HepG2 (cell line): ENCODE results near the gene ZMIZ2. TPM values are rescaled to one million over a fixed set of nuclear protein-coding genes. Genes with fewer than 3 reads are reported as not detected.

Experiments used
- AGO2 ChIP-seq: fragments of 200-400 bp; formaldehyde crosslinking; optimal IDR thresholded peaks from 2 replicates; pipeline ENCODE3; 2017; ENCODE audit warnings: mild to moderate bottlenecking, low read depth, low read length, moderate library complexity
- KAT2B ChIP-seq: fragments of 150-350 bp; IDR thresholded peaks from 2 replicates; pipeline ENCODE4 v1.6.1; 2014; ENCODE audit warnings: low read depth, low read length, borderline replicate concordance
- PLSCR1 ChIP-seq: sonication (generic); formaldehyde crosslinking; IDR thresholded peaks from 2 replicates; pipeline ENCODE4 v1.5.0; 2020; ENCODE audit warnings: missing genetic modification reagents, mild to moderate bottlenecking, borderline replicate concordance
- SMARCE1 ChIP-seq: fragments of 450-650 bp; IDR thresholded peaks from 2 replicates; pipeline ENCODE4 v1.6.1; 2017; ENCODE audit warnings: borderline replicate concordance
- ZBTB10 ChIP-seq: sonication (generic); formaldehyde crosslinking; IDR thresholded peaks from 2 replicates; pipeline ENCODE4 v1.4.0; 2020; ENCODE audit warnings: missing genetic modification reagents, borderline replicate concordance
- ZBTB34 ChIP-seq: sonication (generic); formaldehyde crosslinking; IDR thresholded peaks from 2 replicates; pipeline ENCODE4 v1.8.0; 2022; ENCODE audit warnings: mild to moderate bottlenecking, missing genetic modification reagents
- ZC3H13 ChIP-seq: sonication (generic); formaldehyde crosslinking; IDR thresholded peaks from 2 replicates; pipeline ENCODE4 v1.8.1; 2023; ENCODE audit warnings: mild to moderate bottlenecking, missing genetic modification reagents, moderate library complexity
- ZNF136 ChIP-seq: sonication (generic); formaldehyde crosslinking; IDR thresholded peaks from 2 replicates; pipeline ENCODE4 v1.8.1; 2022; ENCODE audit warnings: low read depth, mild to moderate bottlenecking, moderate library complexity, missing genetic modification reagents
- ZNF407 ChIP-seq: sonication (generic); formaldehyde crosslinking; IDR thresholded peaks from one replicate; pipeline ENCODE4 v1.5.1; 2020; ENCODE audit warnings: mild to moderate bottlenecking, missing genetic modification reagents; ENCODE audit errors: not compliant biosample characterization
- polyA plus RNA-seq, 8 experiments: library from polyadenylated mRNA; depleted of rRNA in 3 of 8; stranded (reverse) in 7 of 8; unstranded in 1 of 8; fragments of >200 nt; fragmentation: Illumina TruSeq in 4 of 8; extraction: Trizol in 4 of 8; gene quantifications; 2 replicates each; pipeline versions ENCODE4 v1.2.1 to v1.2.3, GENCODE V29; 2011 to 2016; ENCODE audit warnings: low read depth in 4 of 8, missing spikeins in 1 of 8, mixed read lengths in 1 of 8; ENCODE audit not compliant: insufficient read depth in 1 of 8
- total RNA-seq, 5 experiments: library from RNA; depleted of rRNA; stranded (reverse); fragments of >200 nt; fragmentation: Illumina TruSeq; extraction: Trizol; gene quantifications; 2 replicates each; pipeline ENCODE4 v1.2.3, GENCODE V29; 2016; ENCODE audit warnings: low read depth in 1 of 5

Gene ZMIZ2
- total and polyA plus RNA-seq, 2 of the 13 experiments (the other 11 are each of a cell fraction or from before 2014, with no cell fraction given): 4.9 to 7.9 TPM

- TF ChIP-seq ZNF136 (CRISPR knock-in tag): no peak
- no peak for TF ChIP-seq PLSCR1 (CRISPR knock-in tag)
- TF ChIP-seq ZNF407 (CRISPR knock-in tag): no peak
- no peak for TF ChIP-seq KAT2B
- TF ChIP-seq ZBTB34 (CRISPR knock-in tag): no peak
- peak; percentile 70 for TF ChIP-seq AGO2
- 0 out of 2 replicates have a peak, but pooled peaks have one; percentile 43 for TF ChIP-seq ZC3H13 (CRISPR knock-in tag)
- no peak for TF ChIP-seq SMARCE1
- TF ChIP-seq ZBTB10 (CRISPR knock-in tag): no peak
Observed at GRCh38 chr7:44748948-44749731, 493 bp downstream of the ZMIZ2 start (continued).
